ENCODE results near the gene SLCO2A1. TPM values are rescaled to one million over a fixed set of nuclear protein-coding genes. Genes with fewer than 3 reads are reported as not detected.

Gene SLCO2A1
- total and polyA plus RNA-seq, 2 donors (not counting 1 experiment from before 2014, with no cell fraction given), result under 0.01 to 0.12 TPM

- Histone ChIP-seq H2AFZ (ENCODE audit: low read length) (no peak overlapping the region), H3K79me2 (ENCODE audit: control insufficient read depth, insufficient read depth, low read length) (no peaks in the 10 kb centered on the region), H3K27ac (ENCODE audit: insufficient read depth, low read length) (no peak overlapping the region), H3K4me1 (ENCODE audit: control insufficient read depth, extremely low read depth, insufficient read depth, low read length) (no peaks in the 10 kb centered on the region), H3K27me3 (ENCODE audit: control insufficient read depth, insufficient read depth, low read length) (no peaks in the 10 kb centered on the region), H3K4me2 (ENCODE audit: extremely low read depth, insufficient read depth, low read length) (no peak overlapping the region), H3K4me3 (replicated peaks in 1 of 4; ENCODE audit: control extremely low read depth in 1 of 4, insufficient read depth in 1 of 4, low read depth in 3 of 4, low read length in 4 of 4) (no peak overlapping the region), H4K20me1 (ENCODE audit: control insufficient read depth, extremely low read depth, insufficient read depth, low read length) (no peaks in the 10 kb centered on the region), H3K36me3 (ENCODE audit: control insufficient read depth, insufficient read depth, low read length) (no peaks in the 10 kb centered on the region), H3K9ac (ENCODE audit: insufficient read depth, low read length) (no peak overlapping the region), H3K9me3 (ENCODE audit: control insufficient read depth, insufficient read depth, low read depth, low read length) (no peaks in the 10 kb centered on the region)
- no peak for TF ChIP-seq CTCF (conservative IDR thresholded peaks at IDR 0.05 in 1 of 2, IDR thresholded peaks at IDR 0.05 in 1 of 2; ENCODE audit: low read depth in 1 of 2, low read length in 2 of 2)
- no peak for TF ChIP-seq EZH2 (IDR thresholded peaks at IDR 0.05; ENCODE audit: low read length, missing control alignments)
- peak; percentile 16 to 54 for DNase-seq (ENCODE audit: low read depth in 2 of 2)
Measured at GRCh38 chr3:134054231-134054630, 24.5 kb upstream of the SLCO2A1 start.

- DNase-seq (ENCODE audit: low read depth in 2 of 2), result no peak
- no peaks in the 10 kb centered on the region for H3K9me3 ChIP-seq (ENCODE audit: control insufficient read depth, insufficient read depth, low read depth, low read length)
- no peaks in the 10 kb centered on the region for H3K36me3 ChIP-seq (ENCODE audit: control insufficient read depth, insufficient read depth, low read length)
- no peak overlapping the region for H3K4me3 ChIP-seq (replicated peaks in 1 of 4; ENCODE audit: control extremely low read depth in 1 of 4, insufficient read depth in 1 of 4, low read depth in 3 of 4, low read length in 4 of 4)
- no peak overlapping the region for H2AFZ ChIP-seq (ENCODE audit: low read length)
- no peak overlapping the region for H3K9ac ChIP-seq (ENCODE audit: insufficient read depth, low read length)
- H3K4me2 ChIP-seq (ENCODE audit: extremely low read depth, insufficient read depth, low read length), result no peak overlapping the region
- H4K20me1 ChIP-seq (ENCODE audit: control insufficient read depth, extremely low read depth, insufficient read depth, low read length), result no peaks in the 10 kb centered on the region
- H3K4me1 ChIP-seq (ENCODE audit: control insufficient read depth, extremely low read depth, insufficient read depth, low read length), result no peaks in the 10 kb centered on the region
- no peaks in the 10 kb centered on the region for H3K27me3 ChIP-seq (ENCODE audit: control insufficient read depth, insufficient read depth, low read length)
- no peak overlapping the region for H3K27ac ChIP-seq (ENCODE audit: insufficient read depth, low read length)
- TF ChIP-seq CTCF (conservative IDR thresholded peaks at IDR 0.05 in 1 of 2, IDR thresholded peaks at IDR 0.05 in 1 of 2; ENCODE audit: low read depth in 1 of 2, low read length in 2 of 2) (no peak), EZH2 (IDR thresholded peaks at IDR 0.05; ENCODE audit: low read length, missing control alignments) (no peak)
- no peaks in the 10 kb centered on the region for H3K79me2 ChIP-seq (ENCODE audit: control insufficient read depth, insufficient read depth, low read length)
Measured at GRCh38 chr3:134052370-134052769, 22.6 kb upstream of the SLCO2A1 start.

- Histone ChIP-seq H3K36me3 (ENCODE audit: control insufficient read depth, insufficient read depth, low read length) (no peaks in the 10 kb centered on the region), H3K4me2 (ENCODE audit: extremely low read depth, insufficient read depth, low read length) (no peak overlapping the region), H2AFZ (ENCODE audit: low read length) (no peak overlapping the region), H3K27ac (ENCODE audit: insufficient read depth, low read length) (no peak overlapping the region), H3K79me2 (ENCODE audit: control insufficient read depth, insufficient read depth, low read length) (no peaks in the 10 kb centered on the region), H3K27me3 (ENCODE audit: control insufficient read depth, insufficient read depth, low read length) (no peaks in the 10 kb centered on the region), H4K20me1 (ENCODE audit: control insufficient read depth, extremely low read depth, insufficient read depth, low read length) (no peaks in the 10 kb centered on the region), H3K9ac (ENCODE audit: insufficient read depth, low read length) (no peak overlapping the region), H3K4me3 (replicated peaks in 1 of 4; ENCODE audit: control extremely low read depth in 1 of 4, insufficient read depth in 1 of 4, low read depth in 3 of 4, low read length in 4 of 4) (no peak overlapping the region), H3K4me1 (ENCODE audit: control insufficient read depth, extremely low read depth, insufficient read depth, low read length) (no peaks in the 10 kb centered on the region), H3K9me3 (ENCODE audit: control insufficient read depth, insufficient read depth, low read depth, low read length) (no peaks in the 10 kb centered on the region)
- TF ChIP-seq EZH2 (IDR thresholded peaks at IDR 0.05; ENCODE audit: low read length, missing control alignments) (no peak), CTCF (conservative IDR thresholded peaks at IDR 0.05 in 1 of 2, IDR thresholded peaks at IDR 0.05 in 1 of 2; ENCODE audit: low read depth in 1 of 2, low read length in 2 of 2) (no peak)
- no peak for DNase-seq (ENCODE audit: low read depth in 2 of 2)
Measured at GRCh38 chr3:134049676-134050075, 20.0 kb upstream of the SLCO2A1 start.

Measured in fibroblast of lung (primary cell).